ENCODE measurements around the gene RBM39.
"Not testable (repeated sequence)": the region's sequence is repeated elsewhere in the genome, so short reads cannot be mapped to it uniquely, and the experiment has no call there.

RBM39 gene

DNA sequence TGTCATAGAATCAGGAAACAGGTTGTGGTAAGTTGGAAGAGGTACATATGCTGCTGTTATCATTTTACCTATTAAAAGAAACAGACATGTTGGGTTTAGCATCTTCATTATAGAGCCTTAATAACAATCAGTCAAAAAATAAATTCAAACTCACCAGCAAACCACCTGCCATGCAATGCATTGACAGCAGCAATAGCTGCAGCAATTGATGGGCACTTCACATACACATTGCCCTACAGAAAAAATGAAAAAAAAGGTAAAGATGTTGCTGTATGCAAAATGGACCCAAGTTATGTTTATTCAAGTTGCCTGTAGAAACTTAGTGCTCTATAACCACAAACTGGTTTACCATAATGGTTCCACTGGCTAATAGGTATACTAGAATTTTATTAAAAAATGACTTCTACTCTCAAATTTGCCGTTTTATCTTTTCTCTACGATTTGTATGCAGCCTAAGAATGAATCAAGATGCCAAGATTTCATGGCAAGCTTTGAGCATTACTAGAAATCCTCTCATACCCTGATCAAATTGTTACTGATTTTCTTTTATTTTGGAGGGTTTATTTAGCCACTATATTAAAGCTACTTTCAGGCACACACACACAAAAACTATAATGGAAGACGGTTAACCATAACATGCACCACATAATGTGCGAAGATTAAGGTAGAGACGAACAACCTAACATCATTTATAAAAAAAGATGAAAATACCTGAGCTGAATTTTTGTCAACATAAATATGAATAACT, 37.4 kb downstream of the RBM39 start:
- DNase-seq: no peak

DNA sequence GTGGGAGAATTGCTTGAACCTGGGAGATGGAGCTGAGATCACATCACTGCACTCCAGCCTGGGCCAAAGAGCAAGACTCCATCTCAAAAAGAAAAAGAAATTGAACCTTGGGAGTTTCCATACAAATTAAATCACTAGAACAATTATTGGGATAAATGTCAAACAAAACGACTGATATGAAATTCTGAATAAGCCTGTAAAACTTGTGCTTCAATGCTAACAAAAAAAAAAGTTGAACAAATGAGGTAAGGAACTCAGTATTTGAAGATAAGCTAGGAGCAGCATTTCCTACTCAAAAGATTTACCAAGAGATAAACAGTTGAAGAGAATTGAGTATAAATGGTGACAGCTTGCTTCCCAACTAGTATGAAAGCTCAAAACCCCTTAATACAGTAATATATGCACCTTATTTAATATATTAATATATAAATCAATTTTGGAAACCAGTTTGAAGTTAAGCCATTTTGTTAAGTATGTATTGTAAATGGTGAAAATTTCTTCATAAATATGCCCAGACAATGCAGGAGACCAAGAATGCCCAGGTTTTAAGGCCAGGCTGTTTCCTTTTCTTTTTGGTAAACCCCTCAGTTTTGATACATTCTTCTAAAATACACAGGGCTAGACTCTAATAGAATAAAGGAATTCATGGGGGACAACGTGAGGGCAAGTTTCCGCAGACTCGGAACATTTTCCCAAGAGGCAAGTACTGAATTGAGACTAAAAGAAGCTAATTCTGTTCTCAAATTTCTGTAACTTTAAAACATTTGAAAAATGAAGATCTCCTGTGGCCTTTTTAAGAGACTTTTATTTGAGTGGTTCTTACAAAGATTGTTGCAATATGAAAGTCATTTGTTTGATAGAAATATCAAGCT, 39.0 kb downstream of the RBM39 start:
- DNase-seq: no peak

DNA sequence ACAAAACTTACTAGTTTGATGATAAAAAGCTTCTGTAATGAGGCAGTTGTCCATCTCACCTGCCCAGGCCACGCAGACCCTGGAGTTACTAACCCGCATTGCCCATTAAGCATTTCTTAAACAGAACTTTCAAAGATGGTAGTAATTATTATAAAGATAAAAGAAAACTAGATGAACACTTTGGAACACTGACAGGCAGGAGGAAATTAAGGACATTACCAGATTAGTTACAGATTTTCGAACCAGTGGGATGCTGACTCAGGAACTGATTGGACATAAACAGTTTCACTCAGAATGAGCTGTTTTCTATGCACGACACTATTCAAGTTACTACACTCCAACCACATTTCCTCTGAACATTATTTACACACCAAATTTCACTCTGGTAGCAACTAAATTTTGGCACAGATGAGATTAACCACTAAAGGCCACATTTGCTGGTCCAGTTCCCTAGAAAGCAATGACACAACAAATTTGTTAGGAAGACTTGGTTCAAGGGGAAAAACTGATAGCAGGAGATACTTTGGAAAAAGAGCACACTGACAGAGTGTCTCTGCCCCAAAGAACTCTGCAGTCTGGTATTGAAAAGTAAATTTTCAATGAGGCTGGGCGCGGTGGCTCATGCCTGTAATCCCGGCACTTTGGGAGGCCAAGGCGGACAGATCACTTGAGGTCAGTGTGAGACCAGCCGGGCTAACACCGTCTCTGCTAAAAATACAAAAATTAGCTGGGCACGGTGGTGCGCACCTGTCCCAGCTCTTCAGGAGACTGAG, 39.8 kb downstream of the RBM39 start:
- no peak for DNase-seq

DNA sequence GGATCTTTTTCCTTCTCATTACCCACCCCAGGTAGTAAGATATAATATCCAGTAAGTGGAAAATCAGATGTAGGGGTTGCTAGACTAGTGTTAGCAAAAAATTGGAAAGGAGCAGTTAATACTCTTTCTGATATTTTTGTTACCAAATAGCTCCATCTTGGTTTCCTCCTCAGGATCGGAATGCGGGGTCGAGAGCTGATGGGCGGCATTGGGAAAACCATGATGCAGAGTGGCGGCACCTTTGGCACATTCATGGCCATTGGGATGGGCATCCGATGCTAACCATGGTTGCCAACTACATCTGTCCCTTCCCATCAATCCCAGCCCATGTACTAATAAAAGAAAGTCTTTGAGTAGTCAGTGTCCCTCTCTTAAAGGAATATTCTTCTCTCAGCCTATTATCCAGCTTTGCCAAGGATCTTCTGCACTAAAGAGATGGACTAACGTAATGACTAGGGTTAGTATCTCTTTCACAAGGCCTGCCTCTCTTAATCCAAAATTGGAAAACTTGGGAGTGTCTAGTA, 41.4 kb downstream of the RBM39 start:
- no peak for DNase-seq

DNA sequence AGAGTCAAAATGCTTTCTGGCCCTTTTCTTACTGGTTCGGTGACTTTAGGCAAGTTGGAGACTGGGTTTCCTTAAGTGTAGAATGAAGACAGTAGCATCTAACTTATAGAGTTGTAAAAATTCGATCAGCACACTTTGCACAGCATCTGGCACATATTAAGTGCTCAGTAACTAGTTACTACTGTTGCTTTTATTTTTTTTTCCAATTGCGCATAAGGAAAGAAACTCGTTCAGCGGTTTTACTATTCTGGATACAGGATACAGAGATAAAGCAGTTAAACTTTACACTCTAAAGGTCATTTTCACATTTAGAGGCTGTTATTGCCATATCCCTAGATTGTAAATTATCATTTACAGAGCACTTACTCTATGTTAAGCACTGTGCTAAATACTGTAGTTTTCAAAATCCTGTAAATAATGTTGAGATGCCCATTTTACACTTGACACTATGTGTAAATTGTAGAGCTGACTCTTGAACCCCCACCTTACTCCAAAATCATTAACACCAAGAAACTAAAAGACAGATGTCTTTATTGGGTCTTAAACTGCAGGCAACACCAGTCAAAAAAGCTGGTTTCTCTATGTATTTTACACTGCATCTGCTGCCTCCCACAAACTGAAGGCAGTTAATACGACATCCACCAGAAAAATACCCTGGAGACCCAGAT, 42.0 kb downstream of the RBM39 start:
- DNase-seq: no peak

DNA sequence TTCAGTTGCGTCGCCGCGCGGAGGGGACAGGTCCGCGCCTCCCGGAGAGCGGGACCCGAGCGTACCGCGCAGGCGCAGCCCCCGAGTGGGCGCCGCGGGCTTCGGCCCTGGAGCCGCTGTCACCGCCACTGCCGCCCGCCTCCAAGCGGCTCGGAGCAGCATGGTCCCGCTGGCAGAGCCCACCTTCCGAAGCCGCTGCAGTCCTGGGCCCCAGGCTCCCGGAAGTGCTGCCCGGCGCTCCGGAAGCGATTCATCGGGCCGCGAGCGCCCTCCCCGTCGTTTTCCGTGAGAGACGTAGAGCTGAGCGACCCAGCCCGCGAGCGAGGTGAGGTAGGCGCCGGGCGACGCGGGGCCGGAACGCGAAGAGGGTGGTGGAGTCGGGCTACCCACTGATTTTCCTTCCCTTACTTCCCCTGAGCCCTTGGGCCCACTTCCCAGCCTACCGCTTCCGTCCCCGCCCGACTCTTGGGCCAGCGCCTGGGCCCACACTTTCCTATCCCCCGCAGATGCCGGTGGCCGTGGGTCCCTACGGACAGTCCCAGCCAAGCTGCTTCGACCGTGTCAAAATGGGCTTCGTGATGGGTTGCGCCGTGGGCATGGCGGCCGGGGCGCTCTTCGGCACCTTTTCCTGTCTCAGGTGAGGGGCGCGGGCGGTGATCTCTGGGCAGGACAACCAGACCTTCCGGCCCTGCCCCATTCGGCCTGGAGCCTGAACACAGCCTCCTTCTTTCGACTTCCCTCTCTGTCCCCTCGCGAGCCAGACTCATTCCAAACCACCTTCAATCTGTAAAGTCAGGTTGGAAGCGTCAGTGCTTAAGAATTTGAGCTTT, 42.7 kb downstream of the RBM39 start, which contains the start of the genes NFS1 and ROMO1:
Gene NFS1, minus strand, starts transcription at position 226 of the 830 bp plus-strand sequence. Its CDS starts 64 bp downstream, at position 162.
Gene ROMO1, plus strand, starts transcription at position 279 of the 830 bp plus-strand sequence. Its CDS starts 228 bp downstream, at position 507.
- DNase-seq: peak; percentile 91

DNA sequence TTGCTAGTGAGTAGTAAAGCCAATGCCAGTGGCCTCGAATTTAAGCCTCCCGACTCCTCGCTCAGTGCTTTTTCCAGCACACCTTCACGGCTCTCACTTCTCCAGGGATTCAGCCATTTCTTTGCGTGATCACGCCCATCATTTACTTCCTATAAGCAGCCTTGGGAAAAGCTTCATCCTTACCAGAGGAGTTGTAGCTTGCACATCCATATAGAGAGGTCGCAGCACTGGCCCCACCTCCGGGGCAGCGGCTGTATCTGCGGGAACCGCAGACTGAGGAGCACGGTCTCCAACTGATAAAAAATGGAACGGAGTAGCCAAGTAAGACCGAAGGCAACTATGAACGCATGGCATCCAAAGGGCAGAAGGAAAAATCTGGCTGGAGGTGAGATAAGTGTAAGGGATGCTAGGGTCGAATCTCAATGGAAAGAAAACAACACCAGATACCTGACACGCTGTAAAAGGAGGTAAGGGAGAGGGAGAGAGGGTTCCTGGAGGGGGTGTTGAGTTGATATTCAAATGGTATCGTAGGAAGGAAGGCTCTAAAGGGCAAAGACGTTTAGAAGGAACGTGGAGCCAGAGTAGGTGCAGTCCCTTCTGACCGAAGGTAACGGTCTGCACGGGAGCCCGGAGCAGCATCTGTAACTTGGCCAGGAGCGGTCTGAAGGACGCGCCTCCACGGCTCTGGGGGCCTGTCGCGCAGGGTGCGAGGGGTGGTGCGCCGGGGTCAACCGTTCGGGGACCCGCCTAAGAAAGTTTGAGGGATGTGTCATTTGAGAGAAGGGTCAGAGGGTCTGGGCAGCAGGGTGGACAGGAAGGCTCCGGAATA, 43.5 kb downstream of the RBM39 start:
- DNase-seq: no peak

DNA sequence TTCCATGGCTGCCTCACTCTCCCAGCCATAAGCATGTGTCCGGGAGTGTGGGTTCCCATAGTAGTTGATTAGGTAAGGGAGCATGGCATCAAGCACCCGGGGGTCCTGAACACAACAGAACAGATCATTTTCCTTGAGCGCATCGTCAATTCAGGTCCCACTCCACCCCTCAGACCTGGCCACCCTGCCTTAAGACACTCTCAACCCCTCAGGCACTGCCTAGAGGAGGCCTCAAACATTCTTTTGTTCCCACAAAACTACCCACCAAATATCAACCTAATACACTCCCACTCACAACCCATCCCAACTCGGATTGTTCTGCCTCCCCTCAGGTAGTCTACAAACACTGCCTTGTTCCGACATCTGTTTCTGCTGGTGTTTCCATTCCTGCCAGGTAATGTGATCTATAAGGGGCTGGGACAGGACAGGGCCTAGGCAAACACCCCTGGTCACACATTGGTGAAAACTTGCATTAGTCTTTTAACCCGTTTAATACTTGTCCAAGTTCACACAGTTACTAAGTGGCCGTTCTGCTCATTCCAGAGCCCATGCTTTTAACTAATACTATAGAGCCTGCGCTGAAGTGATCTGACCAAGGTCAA, 44.3 kb downstream of the RBM39 start:
- DNase-seq: no peak

DNA sequence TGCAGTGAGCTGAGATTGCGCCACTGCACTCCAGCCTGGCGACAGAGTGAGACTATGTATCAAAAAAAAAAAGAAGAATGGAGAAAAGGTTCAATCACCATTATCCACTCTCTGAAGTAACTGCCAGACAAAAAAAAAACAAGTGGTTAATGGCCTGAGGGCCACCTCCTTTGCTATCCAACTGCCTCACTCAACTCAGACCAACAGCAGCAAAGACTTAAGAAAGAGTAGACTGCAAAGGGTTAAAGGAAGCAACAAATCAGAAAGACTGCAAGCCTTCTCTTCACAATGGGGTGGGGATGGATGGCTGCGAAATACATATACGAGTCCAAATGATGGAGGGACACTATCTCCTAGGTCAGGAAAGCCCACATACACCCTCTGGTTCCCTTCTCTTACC, 46.1 kb downstream of the RBM39 start:
- DNase-seq: no peak

DNA sequence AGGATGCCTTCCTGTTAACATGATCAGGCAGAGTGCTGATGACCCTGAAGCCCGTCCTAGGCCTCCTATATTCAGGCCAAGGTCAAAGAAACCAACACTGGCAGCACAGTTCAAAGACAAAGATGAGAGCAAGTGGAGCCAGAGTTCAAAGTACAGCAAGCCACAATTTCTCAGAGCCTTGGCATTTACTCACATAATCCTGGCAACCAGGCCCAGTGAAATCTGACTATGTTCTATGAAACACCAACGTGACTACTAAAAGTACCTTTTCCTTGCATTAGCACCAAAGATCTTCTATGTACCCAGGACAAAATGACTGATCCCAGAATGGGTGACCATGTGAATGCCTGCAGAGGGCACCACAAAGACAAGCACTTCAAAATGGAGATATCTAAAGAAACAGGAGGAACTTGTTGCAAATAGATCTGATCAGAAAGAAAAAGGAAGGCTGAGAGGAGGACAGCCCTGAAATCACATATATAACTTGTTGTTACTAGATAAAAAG, 46.8 kb downstream of the RBM39 start:
- no peak for DNase-seq

DNA sequence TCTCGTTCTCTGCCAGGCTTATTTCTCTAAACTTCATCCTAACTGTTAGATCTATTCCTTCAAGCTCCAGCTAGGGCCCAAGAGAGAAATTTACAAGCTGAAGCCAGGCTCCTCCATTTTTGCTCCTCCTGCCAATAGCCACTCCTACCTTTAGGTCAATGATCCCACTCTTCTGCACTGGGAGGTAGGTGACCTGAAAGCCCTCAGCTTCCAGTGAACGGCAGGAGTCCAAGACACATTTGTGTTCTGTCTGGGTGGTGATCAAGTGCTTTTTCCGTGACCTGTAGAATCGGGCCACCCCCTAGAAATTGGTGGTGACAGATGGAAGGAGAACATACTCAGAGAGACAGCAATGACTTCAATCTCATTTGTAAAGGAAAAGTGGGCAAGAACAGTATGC, 51.8 kb downstream of the RBM39 start:
- DNase-seq: no peak

DNA sequence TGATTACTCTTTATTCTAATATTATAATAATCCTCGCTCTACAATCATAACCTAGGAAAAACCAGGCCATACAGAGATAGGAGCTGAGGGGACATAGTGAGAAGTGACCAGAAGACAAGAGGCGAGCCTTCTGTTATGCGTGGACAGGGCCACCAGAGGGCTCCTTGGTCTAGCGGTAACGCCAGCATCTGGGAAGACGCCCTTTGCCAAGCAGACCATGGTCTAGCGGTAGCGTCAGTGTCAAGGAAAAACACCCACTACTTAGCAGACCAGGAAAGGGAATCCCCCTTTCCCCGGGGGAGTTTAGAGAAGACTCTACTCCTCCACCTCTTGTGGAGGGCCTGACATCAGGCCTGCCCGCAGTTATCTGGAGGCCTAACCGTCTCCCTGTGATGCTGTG, 55.2 kb downstream of the RBM39 start:
- not testable (repeated sequence) for DNase-seq

DNA sequence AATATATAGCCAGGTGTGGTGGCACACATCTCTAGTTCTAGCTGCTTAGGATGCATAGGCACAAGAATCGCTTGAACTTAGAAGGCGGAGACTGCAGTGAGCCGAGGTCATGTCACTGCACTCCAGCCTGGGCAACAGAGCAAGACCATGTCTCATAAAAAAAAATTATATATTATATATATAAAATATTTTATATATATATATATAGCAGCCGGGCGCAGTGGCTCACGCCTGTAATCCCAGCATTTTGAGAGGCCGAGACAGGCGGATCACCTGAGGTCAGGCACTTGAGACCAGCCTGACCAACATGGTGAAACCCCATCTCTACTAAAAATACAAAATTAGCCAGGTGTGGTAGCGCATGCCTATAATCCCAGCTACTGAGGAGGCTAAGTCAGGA, 56.7 kb downstream of the RBM39 start:
- not testable (repeated sequence) for DNase-seq

DNA sequence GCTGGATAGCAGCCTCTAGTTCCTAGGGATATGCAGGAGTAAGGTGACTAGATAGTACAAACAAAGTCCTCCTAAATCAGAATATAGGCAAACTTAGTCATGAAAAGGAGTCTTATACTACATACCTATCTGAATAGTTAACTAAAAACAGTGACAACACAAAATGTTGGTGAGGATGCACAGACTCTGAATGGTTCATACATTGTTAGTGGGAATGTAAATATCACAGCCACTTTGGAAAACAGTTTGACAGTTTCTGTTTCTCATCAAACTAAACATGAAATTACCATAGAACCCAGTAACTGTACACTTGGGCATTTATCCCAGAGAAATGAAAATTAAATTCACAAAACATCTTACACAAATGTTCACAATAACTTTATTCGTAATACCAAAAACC, 60.1 kb downstream of the RBM39 start:
- DNase-seq: no peak

DNA sequence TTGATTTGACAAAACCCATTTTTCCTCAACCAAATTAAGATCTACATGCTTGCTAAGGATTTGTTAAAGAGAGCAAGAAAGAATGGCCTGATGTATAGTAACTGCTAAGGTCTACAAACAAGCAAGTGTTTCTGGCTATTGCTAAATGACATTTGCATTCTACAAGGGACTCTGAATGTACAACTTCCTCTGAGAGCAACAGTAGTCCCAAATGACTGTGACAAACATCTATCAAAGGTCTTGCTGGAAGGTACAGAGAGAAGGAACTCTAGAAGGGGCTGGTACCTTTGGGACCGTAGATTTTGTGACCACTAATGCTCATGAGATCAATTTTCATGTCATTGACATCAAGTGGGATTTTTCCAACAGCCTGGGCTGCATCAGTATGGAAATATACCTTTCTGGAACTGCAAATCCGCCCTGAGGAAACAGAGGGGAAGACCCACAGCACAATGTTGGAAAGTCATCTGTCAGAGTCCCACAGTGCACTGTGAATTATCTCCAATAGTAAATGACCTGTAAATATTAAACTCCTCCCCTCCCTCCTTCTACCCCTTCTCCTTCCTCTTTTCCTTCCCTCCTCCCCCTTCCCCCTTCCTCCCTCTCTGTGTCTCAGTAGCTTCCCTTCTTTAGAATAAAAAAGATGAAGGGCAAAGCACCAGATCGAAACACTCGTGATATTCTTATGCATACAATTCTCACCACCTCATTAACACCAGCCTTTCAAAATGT, 61.4 kb downstream of the RBM39 start:
- no peak for DNase-seq

DNA sequence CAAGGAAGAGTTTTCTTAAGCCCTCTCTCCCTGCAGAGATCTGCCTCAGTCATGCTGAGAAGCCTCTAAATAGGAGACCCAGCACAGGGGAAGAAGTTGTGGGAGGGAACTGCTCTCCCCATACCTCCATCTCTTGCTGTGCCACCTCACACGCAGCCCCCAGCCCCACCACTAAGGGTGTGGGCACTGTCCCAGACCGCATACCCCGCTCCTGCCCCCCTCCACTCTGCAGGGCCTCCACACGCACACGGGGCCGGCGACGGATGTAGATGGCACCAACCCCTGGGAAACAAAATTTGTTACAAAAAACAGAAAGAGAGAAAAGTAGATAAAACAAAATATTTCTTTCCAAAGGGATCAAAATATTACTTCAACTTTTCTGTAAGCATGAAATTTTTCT, 67.1 kb downstream of the RBM39 start:
- DNase-seq: no peak

DNA sequence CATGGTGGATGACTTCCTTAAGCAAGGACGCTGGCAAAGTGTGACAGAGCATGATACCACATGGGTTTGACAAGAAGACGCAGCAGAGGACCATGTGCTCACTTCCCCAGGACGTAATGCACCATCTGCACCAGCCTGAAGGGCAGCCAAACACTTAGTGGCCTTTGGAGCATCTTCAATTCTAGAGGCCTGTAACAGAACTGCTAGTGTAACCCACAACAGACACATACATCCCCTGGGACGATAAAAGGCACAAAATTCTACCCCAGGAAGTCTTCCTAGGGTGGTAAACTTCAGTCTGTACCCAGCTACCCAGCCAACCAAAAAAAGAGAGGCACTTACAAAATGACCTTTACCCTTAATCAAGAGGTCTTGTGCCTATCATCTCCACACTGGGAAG, 68.2 kb downstream of the RBM39 start:
- no peak for DNase-seq

DNA sequence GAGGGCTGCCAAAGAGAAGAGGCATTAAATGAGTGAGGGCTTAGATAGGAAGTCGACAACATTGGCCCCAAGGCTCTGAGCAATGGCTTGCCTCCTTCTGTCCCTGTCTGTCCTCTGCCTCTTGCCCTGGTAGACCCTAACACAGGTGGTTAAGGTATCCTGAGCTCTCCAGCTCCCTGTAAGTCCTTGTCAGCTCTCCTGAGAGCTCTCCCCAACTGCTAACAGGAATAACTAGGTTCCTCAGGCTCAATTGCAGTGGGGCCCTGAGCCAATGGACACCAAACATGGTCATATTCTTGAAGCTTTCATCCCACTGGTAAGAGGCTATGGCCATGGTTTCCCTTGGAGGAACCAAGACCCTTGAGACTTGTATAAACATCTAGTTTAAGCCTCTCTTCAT, 72.4 kb downstream of the RBM39 start:
- no peak for DNase-seq

DNA sequence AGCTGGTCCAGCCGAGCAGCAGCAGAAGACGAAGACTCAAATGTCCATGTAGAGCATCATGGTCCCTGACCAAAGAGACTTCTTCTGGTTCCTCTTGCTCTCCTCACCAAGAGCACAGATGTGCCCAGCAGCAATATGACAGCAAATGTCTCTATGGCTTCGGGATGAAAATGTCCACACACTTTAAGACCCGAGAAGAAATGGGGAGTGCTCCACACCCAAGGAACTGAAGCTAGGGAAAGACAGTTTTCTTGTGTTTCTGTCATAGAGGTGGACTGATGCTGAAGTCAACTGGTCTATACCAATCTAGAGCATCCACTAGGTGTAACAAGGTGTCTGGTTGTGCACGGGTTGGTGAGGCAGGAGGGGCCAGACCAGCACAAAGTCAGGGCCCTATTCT, 72.8 kb downstream of the RBM39 start:
- DNase-seq: no peak
